ENCODE results near the gene NR1D2.
"Not testable (repeated sequence)": the region's sequence is repeated elsewhere in the genome, so short reads cannot be mapped to it uniquely, and the experiment has no call there.

Gene NR1D2

GRCh38 chr3:24012589-24013269 lies 67.6 kb downstream of the NR1D2 start:
- no peak for DNase-seq

- no peak for DNase-seq
These were observed 72.2 kb downstream of the NR1D2 start for GRCh38 chr3:24017305-24017704.

- no peak for DNase-seq
These were observed 73.9 kb downstream of the NR1D2 start for GRCh38 chr3:24018784-24019570.

GRCh38 chr3:24019585-24019984 lies 74.5 kb downstream of the NR1D2 start:
- DNase-seq: no peak

GRCh38 chr3:24020036-24020691 lies 75.1 kb downstream of the NR1D2 start:
- no peak for DNase-seq

GRCh38 chr3:24023197-24023596 lies 78.1 kb downstream of the NR1D2 start:
- no peak for DNase-seq

- DNase-seq: no peak
These were observed 80.7 kb downstream of the NR1D2 start for GRCh38 chr3:24025805-24026204.

GRCh38 chr3:24026665-24027064 lies 81.6 kb downstream of the NR1D2 start:
- DNase-seq: not testable (repeated sequence)

GRCh38 chr3:24027946-24028345 lies 82.9 kb downstream of the NR1D2 start:
- DNase-seq: no peak
